Urinary bladder (tissue), 4 donors: ENCODE measurements around the gene ERBB4. TPM values are rescaled to one million over a fixed set of nuclear protein-coding genes. Genes with fewer than 3 reads are reported as not detected.

ENCODE experiments used
- DNase-seq: peaks from one replicate; pipeline ENCODE4 v3.0.0-alpha.2; 2015; ENCODE audit errors: extremely low spot score
- H3K27ac ChIP-seq: one replicate; pipeline ENCODE4 v1.5.1; 2013; ENCODE audit warnings: low read depth, mild to moderate bottlenecking, moderate library complexity
- H3K36me3 ChIP-seq: one replicate; pipeline ENCODE4 v1.6.1; 2013; ENCODE audit warnings: mild to moderate bottlenecking, moderate library complexity; ENCODE audit not compliant: insufficient read depth
- H3K4me1 ChIP-seq: one replicate; pipeline ENCODE4 v1.6.1; 2013; ENCODE audit warnings: mild to moderate bottlenecking, moderate library complexity; ENCODE audit not compliant: insufficient read depth
- H3K4me3 ChIP-seq: one replicate; pipeline ENCODE4 v1.5.1; 2013; ENCODE audit warnings: low read depth, low read length
- WGBS: extraction: QIAGEN DNeasy Blood & Tissue Kit; methylation state at CpG from one replicate; pipeline ENCODE4 v1.1.7; 2013; 5-methylcytosine and 5-hydroxymethylcytosine counted together
- polyA plus RNA-seq: library from polyadenylated mRNA; stranded (reverse); fragments of 200-250 nt; gene quantifications from one replicate; pipeline ENCODE4 v1.2.3, GENCODE V29; 2013
- small RNA-seq: library from RNA; depleted of rRNA; stranded (forward); fragments of <200 nt; gene quantifications from one replicate; pipeline ENCODE3, GENCODE V24; 2014
- total RNA-seq: library from RNA; depleted of rRNA; stranded (reverse); fragments of >200 nt; gene quantifications from one replicate; pipeline ENCODE4 v1.2.3, GENCODE V29; 2014
- donor health status: healthy with polysubstance abuse.
- donor health status: healthy.

The ERBB4 gene
- total and polyA plus RNA-seq, 2 donors: 0.13 to 3.2 TPM

GRCh38 chr2:211349031-211349430 is 1189.6 kb downstream of the ERBB4 start:
- WGBS: 73% methylated on average over 2 of the region's 2 CpGs
- no peak overlapping the region for H3K27ac ChIP-seq
- no peaks in the 10 kb centered on the region for H3K36me3 ChIP-seq
- no peak for DNase-seq
- no peak overlapping the region for H3K4me3 ChIP-seq
- H3K4me1 ChIP-seq: no peaks in the 10 kb centered on the region

- 74% methylated on average over 6 of the region's 6 CpGs for WGBS
- Histone ChIP-seq H3K27ac (no peak overlapping the region), H3K4me1 (no peaks in the 10 kb centered on the region), H3K4me3 (no peak overlapping the region), H3K36me3 (no peaks in the 10 kb centered on the region)
- DNase-seq: no peak
These were observed 1191.3 kb downstream of the ERBB4 start for GRCh38 chr2:211347328-211347727.

DNA sequence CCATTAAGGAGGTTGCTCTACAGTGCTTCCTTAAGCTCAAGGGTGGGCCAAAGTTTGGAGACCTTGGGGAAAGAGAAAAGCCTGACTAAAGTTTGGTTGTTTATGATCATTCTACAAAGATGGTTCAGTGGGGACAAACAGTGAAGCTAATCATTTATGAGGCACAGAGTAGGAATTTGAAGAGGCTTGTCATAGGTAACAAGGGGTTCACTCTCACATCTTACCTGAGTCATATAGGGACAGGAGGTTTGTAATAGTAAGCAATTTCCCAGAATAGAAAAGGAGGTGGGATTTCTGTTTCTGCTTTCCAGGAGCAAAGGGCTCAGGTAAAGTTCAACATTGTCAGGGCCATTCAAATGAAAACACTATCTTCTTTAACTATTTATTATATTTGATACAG is 1194.3 kb downstream of the ERBB4 start:
- no peaks in the 10 kb centered on the region for H3K36me3 ChIP-seq
- H3K4me3 ChIP-seq: no peak overlapping the region
- no peak for DNase-seq
- H3K27ac ChIP-seq: no peak overlapping the region
- H3K4me1 ChIP-seq: no peaks in the 10 kb centered on the region

GRCh38 chr2:211333377-211333776 is 1205.2 kb downstream of the ERBB4 start:
- no peaks in the 10 kb centered on the region for H3K4me1 ChIP-seq
- no peak overlapping the region for H3K27ac ChIP-seq
- DNase-seq: no peak
- no peaks in the 10 kb centered on the region for H3K36me3 ChIP-seq
- H3K4me3 ChIP-seq: no peak overlapping the region
- 4% methylated on average over 1 of the region's 1 CpG for WGBS

GRCh38 chr2:211331736-211332135 is 1206.9 kb downstream of the ERBB4 start:
- Histone ChIP-seq H3K36me3 (no peaks in the 10 kb centered on the region), H3K4me3 (no peak overlapping the region), H3K27ac (no peak overlapping the region), H3K4me1 (no peaks in the 10 kb centered on the region)
- WGBS: 65% methylated on average over 2 of the region's 2 CpGs
- no peak for DNase-seq

GRCh38 chr2:211329882-211330281 is 1208.7 kb downstream of the ERBB4 start:
- no peak for DNase-seq
- Histone ChIP-seq H3K4me3 (no peak overlapping the region), H3K36me3 (no peaks in the 10 kb centered on the region), H3K4me1 (no peaks in the 10 kb centered on the region), H3K27ac (no peak overlapping the region)
- 88% methylated on average over 10 of the region's 10 CpGs for WGBS

DNA sequence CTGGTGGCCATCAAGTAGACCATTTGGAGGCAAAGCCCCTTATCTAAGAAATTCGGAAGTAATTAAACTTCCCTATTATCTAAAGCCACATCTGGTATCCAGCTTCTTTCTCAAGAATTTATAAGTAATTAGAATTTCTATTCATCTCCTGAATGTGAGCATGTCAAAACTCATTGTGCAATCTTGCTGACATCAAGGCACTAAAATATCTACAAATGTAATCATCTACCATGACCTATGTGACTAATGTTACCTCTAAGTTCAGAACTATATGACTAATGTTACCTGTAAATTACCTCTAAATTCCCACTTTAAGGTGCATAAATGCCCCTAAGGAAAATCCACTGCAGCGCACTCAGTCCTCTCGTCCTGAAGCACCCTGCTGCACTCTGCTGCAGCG is 1209.2 kb downstream of the ERBB4 start:
- Histone ChIP-seq H3K4me1 (no peaks in the 10 kb centered on the region), H3K4me3 (no peak overlapping the region), H3K36me3 (no peaks in the 10 kb centered on the region), H3K27ac (no peak overlapping the region)
- no peak for DNase-seq
- WGBS: 78% methylated on average over 4 of the region's 4 CpGs

- Histone ChIP-seq H3K4me1 (no peaks in the 10 kb centered on the region), H3K36me3 (no peaks in the 10 kb centered on the region), H3K27ac (no peak overlapping the region), H3K4me3 (no peak overlapping the region)
- no peak for DNase-seq
- WGBS: 88% methylated on average over 2 of the region's 2 CpGs
These were observed 1210.5 kb downstream of the ERBB4 start for GRCh38 chr2:211328126-211328525.

Small RNA genes within 50 kb of the gene (small RNA-seq; reads per million reads assigned to genes)
- gene MIR548F2 (not detected), gene RNA5SP119 (not detected)
